ENCODE data around the gene PI4KA.

PI4KA gene

DNA sequence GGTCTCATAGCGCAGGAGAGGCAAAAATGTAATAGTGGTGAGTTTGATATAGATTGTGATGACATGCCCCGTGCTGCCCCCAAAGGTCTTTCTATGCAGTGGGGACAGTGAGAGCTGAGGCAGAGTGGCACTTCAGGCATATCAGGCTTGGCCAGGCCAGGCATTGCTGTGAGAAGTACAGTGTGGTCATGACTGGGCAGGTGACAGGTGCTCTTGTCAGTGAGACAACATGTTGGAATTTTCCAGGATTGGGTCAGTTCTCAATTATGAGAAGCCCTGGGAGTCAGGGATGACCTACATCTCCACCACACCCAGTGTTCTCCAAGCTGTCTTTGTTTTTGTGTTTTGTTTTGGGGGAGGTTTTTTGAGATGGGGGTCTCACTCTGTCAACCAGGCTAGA is 3.9 kb upstream of the PI4KA start:
- H3K4me3 ChIP-seq (ENCODE audit: low read depth, low read length) = no peak overlapping the region
- TF ChIP-seq, protein P1, sequence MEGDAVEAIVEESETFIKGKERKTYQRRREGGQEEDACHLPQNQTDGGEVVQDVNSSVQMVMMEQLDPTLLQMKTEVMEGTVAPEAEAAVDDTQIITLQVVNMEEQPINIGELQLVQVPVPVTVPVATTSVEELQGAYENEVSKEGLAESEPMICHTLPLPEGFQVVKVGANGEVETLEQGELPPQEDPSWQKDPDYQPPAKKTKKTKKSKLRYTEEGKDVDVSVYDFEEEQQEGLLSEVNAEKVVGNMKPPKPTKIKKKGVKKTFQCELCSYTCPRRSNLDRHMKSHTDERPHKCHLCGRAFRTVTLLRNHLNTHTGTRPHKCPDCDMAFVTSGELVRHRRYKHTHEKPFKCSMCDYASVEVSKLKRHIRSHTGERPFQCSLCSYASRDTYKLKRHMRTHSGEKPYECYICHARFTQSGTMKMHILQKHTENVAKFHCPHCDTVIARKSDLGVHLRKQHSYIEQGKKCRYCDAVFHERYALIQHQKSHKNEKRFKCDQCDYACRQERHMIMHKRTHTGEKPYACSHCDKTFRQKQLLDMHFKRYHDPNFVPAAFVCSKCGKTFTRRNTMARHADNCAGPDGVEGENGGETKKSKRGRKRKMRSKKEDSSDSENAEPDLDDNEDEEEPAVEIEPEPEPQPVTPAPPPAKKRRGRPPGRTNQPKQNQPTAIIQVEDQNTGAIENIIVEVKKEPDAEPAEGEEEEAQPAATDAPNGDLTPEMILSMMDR (IDR thresholded peaks at IDR 0.05; ENCODE audit: insufficient read depth, low read depth, low read length, missing control alignments) = no peak
- DNase-seq (ENCODE audit: low read depth) = no peak

- peak overlapping the region; percentile 73 for H3K4me3 ChIP-seq (ENCODE audit: low read depth, low read length)
- TF ChIP-seq, protein P1 (IDR thresholded peaks at IDR 0.05; ENCODE audit: insufficient read depth, low read depth, low read length, missing control alignments) = no peak
- peak; percentile 10 for DNase-seq (ENCODE audit: low read depth)
Observed at GRCh38 chr22:20859615-20860014, 1.0 kb upstream of the PI4KA start.

GRCh38 chr22:20857838-20858614 is 585 bp downstream of the PI4KA start:
- TF ChIP-seq, protein P1 (IDR thresholded peaks at IDR 0.05; ENCODE audit: insufficient read depth, low read depth, low read length, missing control alignments) = no peak
- H3K4me3 ChIP-seq (ENCODE audit: low read depth, low read length) = peak overlapping the region; percentile 78
- peak; percentile 91 for DNase-seq (ENCODE audit: low read depth)

- no peak for DNase-seq (ENCODE audit: low read depth)
- peak overlapping the region; percentile 78 for H3K4me3 ChIP-seq (ENCODE audit: low read depth, low read length)
- TF ChIP-seq, protein P1 (IDR thresholded peaks at IDR 0.05; ENCODE audit: insufficient read depth, low read depth, low read length, missing control alignments) = no peak
Observed at GRCh38 chr22:20857247-20857643, 1.4 kb downstream of the PI4KA start.

- TF ChIP-seq, protein P1 (IDR thresholded peaks at IDR 0.05; ENCODE audit: insufficient read depth, low read depth, low read length, missing control alignments) = no peak
- no peak overlapping the region for H3K4me3 ChIP-seq (ENCODE audit: low read depth, low read length)
- DNase-seq (ENCODE audit: low read depth) = no peak
Observed at GRCh38 chr22:20853236-20853660, 5.4 kb downstream of the PI4KA start.

- TF ChIP-seq, protein P1 (IDR thresholded peaks at IDR 0.05; ENCODE audit: insufficient read depth, low read depth, low read length, missing control alignments) = no peak
- H3K4me3 ChIP-seq (ENCODE audit: low read depth, low read length) = no peak overlapping the region
- no peak for DNase-seq (ENCODE audit: low read depth)
Observed at GRCh38 chr22:20852503-20852902, 6.1 kb downstream of the PI4KA start.

- DNase-seq (ENCODE audit: low read depth) = no peak
- TF ChIP-seq, protein P1 (IDR thresholded peaks at IDR 0.05; ENCODE audit: insufficient read depth, low read depth, low read length, missing control alignments) = no peak
- H3K4me3 ChIP-seq (ENCODE audit: low read depth, low read length) = no peak overlapping the region
Observed at GRCh38 chr22:20852076-20852475, 6.5 kb downstream of the PI4KA start.

All from GM12865 (cell line).